NCI-H446 (cell line): ENCODE data around the gene JADE3.
"Not testable (repeated sequence)": the region's sequence is repeated elsewhere in the genome, so short reads cannot be mapped to it uniquely, and the experiment has no call there.

Experiments used
- DNase-seq, 2 experiments: peaks; one replicate each; lab custom pipeline; 2025; lab: John Stamatoyannopoulos, UW

The JADE3 gene

GRCh38 chrX:46935295-46935694 lies 23.1 kb downstream of the JADE3 start:
- no peak for DNase-seq

DNA sequence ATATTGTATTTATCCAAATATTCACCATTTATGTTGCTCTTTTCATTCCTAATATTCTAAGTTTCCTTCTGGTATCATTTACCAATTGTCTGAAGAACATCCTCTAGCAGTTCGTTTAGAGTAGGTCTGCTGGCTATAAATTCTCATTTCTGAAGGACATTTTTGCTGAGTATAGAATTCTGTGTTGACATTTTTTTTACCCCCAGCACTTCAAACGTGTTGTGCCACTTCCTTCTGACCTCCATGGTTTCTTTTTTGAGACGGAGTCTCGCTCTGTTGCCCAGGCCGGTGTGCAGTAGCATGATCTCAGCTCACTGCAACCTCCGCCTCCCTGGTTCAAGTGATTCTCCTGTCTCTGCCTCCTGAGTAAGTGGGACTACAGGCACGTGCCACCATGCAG lies 26.4 kb downstream of the JADE3 start:
- no peak for DNase-seq

DNA sequence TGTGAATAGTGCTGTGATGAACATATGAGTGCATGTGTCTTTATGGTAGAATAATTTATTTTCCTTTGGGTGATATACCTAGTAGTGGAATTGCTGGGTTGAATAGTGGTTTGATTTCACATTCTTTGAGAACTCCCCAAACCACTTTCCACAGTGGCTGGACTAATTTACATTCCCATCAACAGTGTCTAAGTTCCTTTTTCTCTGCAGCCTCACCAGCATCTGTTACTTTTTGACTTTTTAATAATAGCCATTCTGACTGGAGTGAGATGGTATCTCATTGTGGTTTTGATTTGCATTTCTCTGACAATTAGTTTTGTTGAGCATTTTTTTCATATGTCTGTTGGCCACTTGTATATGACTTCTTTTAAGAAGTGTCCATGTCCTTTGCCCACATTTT lies 29.1 kb downstream of the JADE3 start:
- no peak for DNase-seq

- no peak for DNase-seq
Measured at GRCh38 chrX:46953137-46953527, 40.9 kb downstream of the JADE3 start.

DNA sequence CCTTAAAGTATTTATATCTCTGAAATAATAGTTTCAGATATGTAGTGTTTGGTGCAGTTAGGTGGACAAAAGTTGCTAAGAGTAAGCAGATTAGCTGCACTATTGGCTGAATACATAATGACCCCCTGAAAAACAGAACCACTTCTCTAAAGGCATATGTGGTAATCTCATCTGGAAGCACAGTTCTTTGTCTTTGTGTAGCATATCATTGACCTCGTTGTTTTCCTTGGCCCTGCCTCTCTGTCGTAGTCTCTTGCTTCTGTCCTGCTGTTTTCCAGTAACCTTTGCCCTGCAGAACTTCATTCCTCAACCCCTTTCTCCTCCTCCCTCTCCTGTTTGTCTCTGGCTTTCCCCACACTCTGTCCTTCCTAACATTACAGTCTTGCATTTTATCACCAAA lies 41.4 kb downstream of the JADE3 start:
- DNase-seq: no peak

DNA sequence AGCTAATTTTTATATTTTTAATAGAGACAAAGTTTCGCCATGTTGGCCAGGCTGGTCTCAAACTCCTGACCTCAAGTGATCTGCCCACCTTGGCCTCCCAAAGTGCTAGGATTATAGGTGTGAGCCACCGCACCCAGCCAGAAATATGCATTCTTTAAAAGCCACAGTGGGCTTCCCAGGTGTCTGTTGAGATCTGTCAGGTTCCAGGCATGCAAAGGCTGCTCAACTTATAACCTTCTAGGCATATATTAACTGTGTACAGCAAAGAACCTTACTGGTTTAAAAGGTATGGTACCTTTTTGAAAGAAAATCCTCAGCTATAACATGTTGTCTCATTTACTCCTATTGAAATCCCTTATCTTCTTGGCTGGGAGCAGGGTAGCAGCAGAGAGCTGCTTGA lies 42.5 kb downstream of the JADE3 start:
- DNase-seq: no peak

DNA sequence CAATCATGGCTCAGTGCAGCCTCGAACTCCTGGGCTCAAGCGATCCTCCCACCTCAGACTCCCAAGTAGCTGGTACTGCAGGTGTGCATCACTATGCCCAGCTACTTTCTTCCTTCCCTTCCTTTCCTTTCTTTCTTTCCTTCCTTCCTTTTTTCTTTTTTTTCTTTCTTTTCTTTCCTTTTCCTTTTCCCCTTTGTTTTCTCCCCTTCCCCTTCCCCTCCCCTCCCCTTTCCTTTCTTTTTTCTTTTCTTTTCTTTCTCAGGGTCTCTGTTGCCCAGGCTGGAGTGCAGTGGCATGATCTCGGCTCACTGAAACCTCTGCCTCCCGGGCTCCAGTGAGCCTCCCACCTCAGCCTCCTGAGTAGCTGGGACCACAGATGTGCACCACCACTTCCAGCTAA lies 44.4 kb downstream of the JADE3 start:
- DNase-seq: not testable (repeated sequence)

- DNase-seq: no peak
Measured at GRCh38 chrX:46957297-46957696, 45.1 kb downstream of the JADE3 start.

GRCh38 chrX:46959101-46959500 lies 46.9 kb downstream of the JADE3 start:
- no peak for DNase-seq

DNA sequence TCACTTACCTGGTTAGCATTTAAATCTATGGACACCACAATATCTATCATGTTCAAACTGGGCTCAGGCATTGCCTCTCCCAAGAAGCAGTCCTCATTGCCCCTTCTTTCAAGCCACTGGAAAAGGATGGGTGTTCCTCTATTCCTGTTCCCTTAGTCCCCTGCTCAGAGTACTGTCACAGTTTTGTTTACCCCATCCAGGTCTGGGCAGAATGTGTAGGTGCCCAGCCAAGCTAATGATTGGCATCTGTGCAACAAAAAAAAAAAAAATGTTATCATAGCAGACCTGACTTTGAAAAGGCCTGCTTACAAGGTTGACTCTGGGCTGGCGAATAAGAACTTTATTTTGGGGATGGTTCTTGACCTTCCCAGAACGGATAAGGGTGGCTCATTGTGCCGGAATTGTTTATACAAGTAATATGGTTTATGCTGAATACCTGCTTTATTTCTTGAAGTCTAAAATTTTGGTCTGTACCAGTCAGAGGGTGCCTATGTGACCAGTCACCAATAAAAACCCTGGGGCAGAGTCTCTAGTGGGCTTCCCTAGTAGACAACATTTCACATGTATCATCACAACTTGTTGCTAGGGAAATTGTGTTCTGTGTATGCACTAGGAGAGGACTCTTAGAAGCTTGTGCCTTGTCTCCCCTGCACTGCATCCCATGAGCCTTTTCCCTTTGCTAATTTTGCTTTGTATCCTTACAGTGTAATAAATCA lies 47.9 kb downstream of the JADE3 start:
- DNase-seq: no peak

DNA sequence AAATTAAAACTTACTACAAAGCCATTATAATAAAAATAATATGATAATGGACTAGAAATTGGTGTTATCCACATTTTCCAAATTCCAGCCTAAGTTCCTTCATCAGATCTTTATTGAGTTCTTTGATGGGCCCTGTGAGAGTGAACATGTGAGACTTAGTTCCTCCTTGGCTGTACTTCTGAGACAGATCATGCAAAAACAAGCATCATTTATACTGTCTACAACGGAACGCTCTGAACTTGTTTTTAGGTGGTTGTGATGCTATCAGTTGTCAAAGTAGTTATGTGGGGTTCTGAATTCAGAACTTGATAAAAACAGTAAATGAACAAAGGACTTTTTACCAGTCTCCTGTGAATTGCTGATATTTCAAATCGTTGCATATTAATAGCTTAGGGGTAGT lies 48.9 kb downstream of the JADE3 start:
- DNase-seq: no peak

DNA sequence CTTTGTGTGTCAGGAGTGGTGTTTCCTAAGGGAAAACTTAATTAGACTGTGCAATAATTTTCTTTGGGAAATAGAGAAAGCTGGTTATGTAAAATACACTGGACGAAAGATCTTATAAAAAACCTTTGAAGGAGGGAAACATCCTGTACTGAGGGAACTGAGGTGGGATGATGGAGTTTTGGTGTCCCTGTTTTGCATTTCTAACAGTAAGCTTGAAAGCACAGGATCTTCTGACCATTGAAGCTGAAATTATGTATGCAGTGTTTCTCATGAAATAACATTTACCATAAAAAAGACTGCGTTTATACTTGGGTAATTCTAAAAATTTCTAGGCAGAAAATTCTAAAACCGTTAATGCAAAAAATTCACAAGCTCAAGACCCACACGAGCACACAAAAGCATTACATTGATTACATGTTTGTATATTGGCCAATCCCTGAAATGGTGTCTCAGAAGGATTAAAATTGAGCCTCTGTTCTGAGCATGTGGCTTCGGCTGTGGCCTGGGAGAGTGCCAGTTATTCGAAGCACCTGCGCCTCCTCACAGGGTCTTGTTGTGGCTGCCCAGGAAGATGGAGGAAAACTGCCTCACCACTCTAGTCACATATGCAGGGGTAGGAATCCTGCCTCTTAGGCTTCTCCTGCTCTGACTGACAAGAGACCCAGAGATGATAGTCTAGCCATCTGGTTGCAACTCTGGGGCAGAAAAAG lies 49.5 kb downstream of the JADE3 start:
- DNase-seq: no peak

GRCh38 chrX:46965125-46965758 lies 53.0 kb downstream of the JADE3 start:
- DNase-seq: no peak

DNA sequence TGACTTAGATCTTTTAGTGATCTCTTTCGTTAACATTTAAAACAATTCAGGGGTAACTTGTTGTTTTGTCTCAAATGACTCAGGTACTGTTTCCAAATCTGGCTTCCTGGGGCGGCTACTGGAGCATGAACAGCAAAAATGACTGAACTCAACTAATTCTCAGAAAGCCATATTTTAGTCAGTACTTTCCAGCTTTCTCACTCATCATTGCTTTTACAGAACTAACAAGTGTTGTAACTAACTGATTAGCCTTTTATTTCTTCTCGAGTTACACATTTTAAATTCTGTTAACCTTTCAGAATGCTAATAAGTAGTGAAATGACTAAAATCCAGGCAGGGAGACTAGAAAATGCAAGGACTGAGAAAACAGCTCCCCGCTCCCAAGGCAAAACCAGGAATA lies 55.3 kb downstream of the JADE3 start:
- DNase-seq: no peak

- DNase-seq: not testable (repeated sequence)
Measured at GRCh38 chrX:46977046-46977445, 64.8 kb downstream of the JADE3 start.

GRCh38 chrX:46978341-46979291 lies 66.4 kb downstream of the JADE3 start:
- DNase-seq: peak; percentile 70 to 78

DNA sequence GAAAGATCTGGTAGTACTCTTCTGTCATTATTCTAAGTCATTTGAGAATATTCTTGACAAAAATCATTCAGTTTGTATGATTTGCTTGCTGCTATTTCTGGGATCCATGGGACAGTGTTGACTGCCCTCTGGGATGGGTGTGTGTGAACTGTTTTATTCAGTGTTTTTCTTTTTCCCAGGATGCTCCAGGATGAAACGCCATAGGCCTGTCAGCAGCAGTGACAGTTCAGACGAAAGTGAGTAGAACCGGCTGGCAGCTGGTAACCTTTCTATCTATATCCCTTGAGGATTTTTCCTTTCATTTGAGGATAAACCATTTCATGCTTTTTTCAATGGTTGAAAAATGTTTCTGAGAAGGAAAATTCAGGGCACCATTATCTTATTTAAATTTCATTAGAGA lies 72.5 kb downstream of the JADE3 start:
- no peak for DNase-seq

- no peak for DNase-seq
Measured at GRCh38 chrX:46989548-46989947, 77.3 kb downstream of the JADE3 start.

- no peak for DNase-seq
Measured at GRCh38 chrX:46991664-46992063, 79.4 kb downstream of the JADE3 start.

DNA sequence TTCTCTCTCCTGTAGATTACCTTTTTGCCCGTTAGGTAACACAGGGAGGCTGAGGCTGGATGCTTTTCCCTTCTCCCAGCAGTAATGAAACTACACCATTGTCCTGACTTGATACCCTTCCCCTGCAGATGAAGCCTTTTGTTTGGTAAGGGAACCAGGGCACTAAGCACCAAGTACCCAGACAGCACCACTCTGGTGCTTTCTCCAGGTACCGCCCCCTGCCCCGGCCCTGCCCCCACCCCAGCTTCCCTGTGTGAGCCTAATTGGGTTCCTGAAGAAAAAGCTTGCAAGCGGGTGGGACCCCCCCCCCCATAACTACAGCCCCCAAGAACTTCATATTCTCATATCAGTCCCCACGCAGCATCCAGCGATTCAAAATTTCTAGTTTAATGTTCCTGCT lies 79.8 kb downstream of the JADE3 start:
- DNase-seq: no peak

DNA sequence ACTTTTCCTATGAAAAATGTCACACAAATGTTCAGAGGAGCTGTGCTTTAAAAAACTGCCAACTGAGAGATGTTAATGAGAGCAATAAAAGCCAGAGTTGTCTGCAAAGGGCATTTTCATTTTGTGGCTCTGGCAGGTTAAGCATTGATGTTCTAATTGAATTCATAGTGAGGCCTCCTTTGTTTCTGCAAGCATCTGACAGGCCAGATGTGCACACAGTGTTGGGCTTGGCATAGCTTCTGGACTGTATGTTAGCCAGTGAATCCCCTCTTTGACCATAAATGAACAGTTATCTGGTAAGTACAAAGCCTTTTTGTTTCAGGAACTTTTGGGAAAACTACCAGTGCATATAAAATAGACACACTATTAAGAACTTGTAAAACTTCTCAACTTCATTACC lies 81.9 kb downstream of the JADE3 start:
- no peak for DNase-seq

- DNase-seq: no peak
Measured at GRCh38 chrX:47012131-47012530, 99.9 kb downstream of the JADE3 start.
